Measurements from ENCODE around the gene HMGA1.

HMGA1 gene

GRCh38 chr6:34276881-34277762 is 40.4 kb downstream of the HMGA1 start:
- in situ Hi-C loops (cut with MboI; ENCODE audit: low pct_unique_long_range_greater_than_20kb, low sequenced_read_pairs) = no loop called here
- DNase-seq = no peak

- no peak for DNase-seq
- in situ Hi-C loops (cut with MboI; ENCODE audit: low pct_unique_long_range_greater_than_20kb, low sequenced_read_pairs) = no loop called here
Measured at GRCh38 chr6:34277763-34278112, 41.1 kb downstream of the HMGA1 start.

GRCh38 chr6:34278833-34279232 is 42.2 kb downstream of the HMGA1 start:
- in situ Hi-C loops (cut with MboI; ENCODE audit: low pct_unique_long_range_greater_than_20kb, low sequenced_read_pairs) = no loop called here
- no peak for DNase-seq

- DNase-seq = no peak
- in situ Hi-C loops (cut with MboI; ENCODE audit: low pct_unique_long_range_greater_than_20kb, low sequenced_read_pairs) = no loop called here
Measured at GRCh38 chr6:34280216-34280615, 43.5 kb downstream of the HMGA1 start.

GRCh38 chr6:34281702-34282334 is 45.1 kb downstream of the HMGA1 start:
- in situ Hi-C loops (cut with MboI; ENCODE audit: low pct_unique_long_range_greater_than_20kb, low sequenced_read_pairs) = no loop called here

GRCh38 chr6:34284563-34285447 is 48.1 kb downstream of the HMGA1 start:
- in situ Hi-C loops (cut with MboI; ENCODE audit: low pct_unique_long_range_greater_than_20kb, low sequenced_read_pairs) = no loop called here
- peak; percentile 97 for DNase-seq

More at GRCh38 chr6:34281702-34282334, 45.1 kb downstream of the HMGA1 start:
- DNase-seq = no peak

- no peak for DNase-seq
- in situ Hi-C loops (cut with MboI; ENCODE audit: low pct_unique_long_range_greater_than_20kb, low sequenced_read_pairs) = no loop called here
Measured at GRCh38 chr6:34285448-34286164, 48.9 kb downstream of the HMGA1 start.

- DNase-seq = peak; percentile 51
- in situ Hi-C loops (cut with MboI; ENCODE audit: low pct_unique_long_range_greater_than_20kb, low sequenced_read_pairs) = no loop called here
Measured at GRCh38 chr6:34288581-34288980, 51.9 kb downstream of the HMGA1 start.

GRCh38 chr6:34289137-34289536 is 52.5 kb downstream of the HMGA1 start:
- in situ Hi-C loops (cut with MboI; ENCODE audit: low pct_unique_long_range_greater_than_20kb, low sequenced_read_pairs) = no loop called here
- DNase-seq = no peak

GRCh38 chr6:34292954-34293353 is 56.3 kb downstream of the HMGA1 start:
- in situ Hi-C loops (cut with MboI; ENCODE audit: low pct_unique_long_range_greater_than_20kb, low sequenced_read_pairs) = no loop called here

GRCh38 chr6:34295721-34296120 is 59.0 kb downstream of the HMGA1 start:
- DNase-seq = no peak

More at GRCh38 chr6:34292954-34293353, 56.3 kb downstream of the HMGA1 start:
- DNase-seq = no peak

More at GRCh38 chr6:34295721-34296120, 59.0 kb downstream of the HMGA1 start:
- in situ Hi-C loops (cut with MboI; ENCODE audit: low pct_unique_long_range_greater_than_20kb, low sequenced_read_pairs) = no loop called here
